WTC11 (cell line): Measurements from ENCODE around the gene SPINDOC. TPM values are rescaled to one million over a fixed set of nuclear protein-coding genes. Genes with fewer than 3 reads are reported as not detected.

Experiments
- ATAC-seq: fragments of 200-7000 bp; cut with Tn5 transposase; 2 replicates; pipeline ENCODE4 v1.10.0; 2021; ENCODE audit warnings: mild to moderate bottlenecking, moderate library complexity
- CTCF ChIA-PET: fragments of 300-600 bp; sonication (Branson Sonifier 250); formaldehyde crosslinking; loops from one replicate; lab custom pipeline; 2021; ENCODE audit warnings: antibody characterized with exemption; lab: Charles Lee
- POLR2A ChIA-PET: fragments of 350-600 bp; sonication (Branson Sonifier 250); formaldehyde crosslinking; loops from one replicate; lab custom pipeline; 2021; ENCODE audit warnings: antibody characterized with exemption; lab: Charles Lee
- DNase-seq: peaks from one replicate; pipeline ENCODE4 v3.0.0; 2021; ENCODE audit warnings: low spot score
- H3K27ac Mint-ChIP-seq: 2 replicates; pipeline ENCODE4 v1.8.0; 2021; ENCODE audit warnings: mixed read lengths
- H3K27me3 Mint-ChIP-seq: 2 replicates; pipeline ENCODE4 v1.8.0; 2021; ENCODE audit warnings: low read depth, mild to moderate bottlenecking, moderate library complexity, mixed read lengths
- H3K36me3 Mint-ChIP-seq: 2 replicates; pipeline ENCODE4 v1.8.0; 2021; ENCODE audit warnings: mixed read lengths
- H3K4me1 Mint-ChIP-seq: 2 replicates; pipeline ENCODE4 v1.8.0; 2022; ENCODE audit warnings: mixed read lengths
- H3K4me3 Mint-ChIP-seq: 2 replicates; pipeline ENCODE4 v1.8.0; 2021; ENCODE audit warnings: mild to moderate bottlenecking, moderate library complexity, mixed read lengths
- H3K9me3 Mint-ChIP-seq: 2 replicates; pipeline ENCODE4 v1.8.0; 2021; ENCODE audit warnings: mixed read lengths
- CBFB ChIP-seq: sonication (generic); formaldehyde crosslinking; IDR thresholded peaks from 2 replicates; pipeline ENCODE4 v1.8.1; 2022; ENCODE audit warnings: mild to moderate bottlenecking, low read depth, missing genetic modification reagents
- GABPB1 ChIP-seq: sonication (generic); formaldehyde crosslinking; IDR thresholded peaks from 2 replicates; pipeline ENCODE4 v1.8.1; 2023; ENCODE audit warnings: mild to moderate bottlenecking, missing genetic modification reagents
- ZBTB21 ChIP-seq: sonication (generic); formaldehyde crosslinking; IDR thresholded peaks from 2 replicates; pipeline ENCODE4 v1.8.1; 2023; ENCODE audit warnings: mild to moderate bottlenecking, missing genetic modification reagents, borderline replicate concordance
- ZNF138 ChIP-seq: sonication (generic); formaldehyde crosslinking; conservative IDR thresholded peaks from 2 replicates; pipeline ENCODE4 v1.8.1; 2022; ENCODE audit warnings: mild to moderate bottlenecking, moderate library complexity, missing genetic modification reagents
- ZNF232 ChIP-seq: sonication (generic); formaldehyde crosslinking; IDR thresholded peaks from 2 replicates; pipeline ENCODE4 v1.8.0; 2022; ENCODE audit warnings: mild to moderate bottlenecking, missing genetic modification reagents
- total RNA-seq: library from RNA; stranded (reverse); gene quantifications from 3 replicates; pipeline ENCODE4 v1.2.3, GENCODE V29; 2021
- TF ChIP-seq, protein P1 (sequence below): sonication (generic); formaldehyde crosslinking; conservative IDR thresholded peaks from 2 replicates; pipeline ENCODE4 v1.8.1; 2022; ENCODE audit warnings: mild to moderate bottlenecking, missing genetic modification reagents
- TF ChIP-seq, protein P2 (sequence below): fragments of 250-450 bp; sonication (Bioruptor Pico); IDR thresholded peaks from 2 replicates; pipeline ENCODE4 v1.9.0; 2021; ENCODE audit warnings: mild to moderate bottlenecking, borderline replicate concordance
- TF ChIP-seq, protein P3 (sequence below): sonication (generic); formaldehyde crosslinking; IDR thresholded peaks from 2 replicates; pipeline ENCODE4 v1.8.1; 2023; ENCODE audit warnings: mild to moderate bottlenecking, missing genetic modification reagents, moderate library complexity
- TF ChIP-seq, protein P4 (sequence below): sonication (generic); formaldehyde crosslinking; IDR thresholded peaks from 2 replicates; pipeline ENCODE4 v1.8.0; 2022; ENCODE audit warnings: mild to moderate bottlenecking, missing genetic modification reagents
- TF ChIP-seq, protein P5 (sequence below): fragments of 250-450 bp; sonication (Bioruptor Pico); conservative IDR thresholded peaks from 2 replicates; pipeline ENCODE4 v1.9.0; 2021; ENCODE audit warnings: mild to moderate bottlenecking
- TF ChIP-seq, protein P6 (sequence below): fragments of 250-450 bp; sonication (Bioruptor Pico); IDR thresholded peaks from 2 replicates; pipeline ENCODE4 v1.9.0; 2021; ENCODE audit warnings: mild to moderate bottlenecking
- TF ChIP-seq, protein P7 (sequence below): fragments of 250-450 bp; sonication (Bioruptor Pico); IDR thresholded peaks from 2 replicates; pipeline ENCODE4 v1.9.0; 2021; ENCODE audit warnings: moderate library complexity, mild to moderate bottlenecking, inconsistent platforms, borderline replicate concordance
- TF ChIP-seq, protein P8 (sequence below): sonication (generic); formaldehyde crosslinking; IDR thresholded peaks from 2 replicates; pipeline ENCODE4 v1.8.1; 2022; ENCODE audit warnings: mild to moderate bottlenecking, moderate library complexity, missing genetic modification reagents
- TF ChIP-seq, protein P9 (sequence below): sonication (generic); formaldehyde crosslinking; IDR thresholded peaks from 2 replicates; pipeline ENCODE4 v1.8.0; 2023; ENCODE audit warnings: missing genetic modification reagents
- TF ChIP-seq, protein P10 (sequence below): sonication (generic); formaldehyde crosslinking; IDR thresholded peaks from 2 replicates; pipeline ENCODE4 v1.8.1; 2023; ENCODE audit warnings: mild to moderate bottlenecking, missing genetic modification reagents, borderline replicate concordance

SPINDOC gene
- total RNA-seq, 1 experiment from 2014 or later = 93.8 TPM

DNA sequence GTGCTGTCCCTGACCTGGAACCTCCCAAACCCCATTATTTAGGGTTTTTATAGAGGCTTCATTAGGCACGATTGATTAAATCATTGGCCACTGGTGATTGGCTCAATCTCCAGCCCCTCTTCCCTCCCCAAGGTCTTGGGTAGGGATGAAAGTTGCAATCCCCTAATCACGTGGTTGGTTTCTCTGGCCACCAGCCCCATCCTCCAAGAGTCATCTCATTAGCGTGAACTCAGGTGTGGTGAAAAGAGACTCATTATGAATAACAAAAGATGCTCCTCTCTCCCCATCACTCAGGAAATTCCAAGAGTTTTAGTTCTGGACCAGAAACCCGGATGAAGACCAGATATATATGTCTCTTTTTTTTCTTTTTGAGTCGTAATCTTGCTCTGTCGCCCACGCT is 18.1 kb downstream of the SPINDOC start:
- Mint-ChIP-seq H3K9me3 (no peaks in the 10 kb centered on the region), H3K27me3 (no peaks in the 10 kb centered on the region; the same call in 1 of the 2 replicates), H3K27ac (no peak overlapping the region), H3K4me3 (no peak overlapping the region), H3K36me3 (peaks cover 2% of the 10 kb centered on the region; the same call in 1 of the 2 replicates), H3K4me1 (peaks cover 30% of the 10 kb centered on the region)
- ATAC-seq (peak; percentile 22), DNase-seq (no peak)
- TF ChIP-seq, protein P1, sequence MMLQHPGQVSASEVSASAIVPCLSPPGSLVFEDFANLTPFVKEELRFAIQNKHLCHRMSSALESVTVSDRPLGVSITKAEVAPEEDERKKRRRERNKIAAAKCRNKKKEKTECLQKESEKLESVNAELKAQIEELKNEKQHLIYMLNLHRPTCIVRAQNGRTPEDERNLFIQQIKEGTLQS (CRISPR knock-in tag) = no peak
- TF ChIP-seq CBFB (CRISPR knock-in tag) (no peak), GABPB1 (CRISPR knock-in tag) (no peak)
- TF ChIP-seq, protein P2, sequence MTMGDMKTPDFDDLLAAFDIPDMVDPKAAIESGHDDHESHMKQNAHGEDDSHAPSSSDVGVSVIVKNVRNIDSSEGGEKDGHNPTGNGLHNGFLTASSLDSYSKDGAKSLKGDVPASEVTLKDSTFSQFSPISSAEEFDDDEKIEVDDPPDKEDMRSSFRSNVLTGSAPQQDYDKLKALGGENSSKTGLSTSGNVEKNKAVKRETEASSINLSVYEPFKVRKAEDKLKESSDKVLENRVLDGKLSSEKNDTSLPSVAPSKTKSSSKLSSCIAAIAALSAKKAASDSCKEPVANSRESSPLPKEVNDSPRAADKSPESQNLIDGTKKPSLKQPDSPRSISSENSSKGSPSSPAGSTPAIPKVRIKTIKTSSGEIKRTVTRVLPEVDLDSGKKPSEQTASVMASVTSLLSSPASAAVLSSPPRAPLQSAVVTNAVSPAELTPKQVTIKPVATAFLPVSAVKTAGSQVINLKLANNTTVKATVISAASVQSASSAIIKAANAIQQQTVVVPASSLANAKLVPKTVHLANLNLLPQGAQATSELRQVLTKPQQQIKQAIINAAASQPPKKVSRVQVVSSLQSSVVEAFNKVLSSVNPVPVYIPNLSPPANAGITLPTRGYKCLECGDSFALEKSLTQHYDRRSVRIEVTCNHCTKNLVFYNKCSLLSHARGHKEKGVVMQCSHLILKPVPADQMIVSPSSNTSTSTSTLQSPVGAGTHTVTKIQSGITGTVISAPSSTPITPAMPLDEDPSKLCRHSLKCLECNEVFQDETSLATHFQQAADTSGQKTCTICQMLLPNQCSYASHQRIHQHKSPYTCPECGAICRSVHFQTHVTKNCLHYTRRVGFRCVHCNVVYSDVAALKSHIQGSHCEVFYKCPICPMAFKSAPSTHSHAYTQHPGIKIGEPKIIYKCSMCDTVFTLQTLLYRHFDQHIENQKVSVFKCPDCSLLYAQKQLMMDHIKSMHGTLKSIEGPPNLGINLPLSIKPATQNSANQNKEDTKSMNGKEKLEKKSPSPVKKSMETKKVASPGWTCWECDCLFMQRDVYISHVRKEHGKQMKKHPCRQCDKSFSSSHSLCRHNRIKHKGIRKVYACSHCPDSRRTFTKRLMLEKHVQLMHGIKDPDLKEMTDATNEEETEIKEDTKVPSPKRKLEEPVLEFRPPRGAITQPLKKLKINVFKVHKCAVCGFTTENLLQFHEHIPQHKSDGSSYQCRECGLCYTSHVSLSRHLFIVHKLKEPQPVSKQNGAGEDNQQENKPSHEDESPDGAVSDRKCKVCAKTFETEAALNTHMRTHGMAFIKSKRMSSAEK = no peak
- TF ChIP-seq, protein P3, sequence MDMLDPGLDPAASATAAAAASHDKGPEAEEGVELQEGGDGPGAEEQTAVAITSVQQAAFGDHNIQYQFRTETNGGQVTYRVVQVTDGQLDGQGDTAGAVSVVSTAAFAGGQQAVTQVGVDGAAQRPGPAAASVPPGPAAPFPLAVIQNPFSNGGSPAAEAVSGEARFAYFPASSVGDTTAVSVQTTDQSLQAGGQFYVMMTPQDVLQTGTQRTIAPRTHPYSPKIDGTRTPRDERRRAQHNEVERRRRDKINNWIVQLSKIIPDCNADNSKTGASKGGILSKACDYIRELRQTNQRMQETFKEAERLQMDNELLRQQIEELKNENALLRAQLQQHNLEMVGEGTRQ (CRISPR knock-in tag) = peak; percentile 78
- TF ChIP-seq, protein P4, sequence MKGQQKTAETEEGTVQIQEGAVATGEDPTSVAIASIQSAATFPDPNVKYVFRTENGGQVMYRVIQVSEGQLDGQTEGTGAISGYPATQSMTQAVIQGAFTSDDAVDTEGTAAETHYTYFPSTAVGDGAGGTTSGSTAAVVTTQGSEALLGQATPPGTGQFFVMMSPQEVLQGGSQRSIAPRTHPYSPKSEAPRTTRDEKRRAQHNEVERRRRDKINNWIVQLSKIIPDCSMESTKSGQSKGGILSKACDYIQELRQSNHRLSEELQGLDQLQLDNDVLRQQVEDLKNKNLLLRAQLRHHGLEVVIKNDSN (CRISPR knock-in tag) = peak; percentile 69; the same call in 1 of the 2 replicates
- TF ChIP-seq, protein P5, sequence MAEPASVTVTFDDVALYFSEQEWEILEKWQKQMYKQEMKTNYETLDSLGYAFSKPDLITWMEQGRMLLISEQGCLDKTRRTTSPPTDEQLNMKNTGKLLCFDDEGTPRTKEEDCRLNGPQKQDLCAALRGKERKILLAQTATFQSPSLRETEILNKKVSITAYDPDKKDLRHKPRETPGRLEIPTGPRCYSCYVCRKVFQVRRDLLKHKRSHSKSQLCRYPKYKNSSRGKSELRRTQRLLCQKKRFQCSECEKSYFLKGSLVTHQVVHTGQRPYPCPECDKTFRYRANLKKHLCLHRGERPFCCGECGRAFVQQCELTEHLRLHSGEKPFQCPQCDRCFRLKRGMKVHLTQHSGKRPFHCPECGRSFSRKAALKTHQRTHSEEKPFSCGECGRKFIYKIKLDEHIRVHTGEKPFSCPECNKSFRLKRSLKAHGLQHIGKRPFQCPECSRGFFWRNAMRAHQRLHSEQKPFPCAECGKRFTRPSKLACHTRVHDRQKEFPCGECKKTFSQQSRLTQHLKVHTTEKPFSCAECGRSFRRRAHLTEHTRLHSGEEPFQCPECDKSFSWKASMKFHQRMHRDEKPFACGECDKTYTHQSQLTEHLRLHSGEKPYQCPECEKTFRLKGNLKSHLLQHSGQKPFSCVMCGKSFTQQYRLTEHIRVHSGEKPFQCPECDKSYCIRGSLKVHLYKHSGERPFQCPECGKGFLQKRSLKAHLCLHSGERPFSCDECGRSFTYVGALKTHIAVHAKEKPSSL (CRISPR knock-in tag) = no peak
- ChIA-PET POLR2A (interaction anchor here (0.6 to 1.5 kb wide), 2 partner anchors 87 to 103 kb away, joined by 3 to 6 read pairs; no protein-coding TSS in a partner anchor), CTCF (interaction anchor here (0.7 to 2.5 kb wide), 3 partner anchors 63 to 114 kb away, joined by 3 to 12 read pairs (median 9); partner anchors contain the start of gene ZFTA)

DNA sequence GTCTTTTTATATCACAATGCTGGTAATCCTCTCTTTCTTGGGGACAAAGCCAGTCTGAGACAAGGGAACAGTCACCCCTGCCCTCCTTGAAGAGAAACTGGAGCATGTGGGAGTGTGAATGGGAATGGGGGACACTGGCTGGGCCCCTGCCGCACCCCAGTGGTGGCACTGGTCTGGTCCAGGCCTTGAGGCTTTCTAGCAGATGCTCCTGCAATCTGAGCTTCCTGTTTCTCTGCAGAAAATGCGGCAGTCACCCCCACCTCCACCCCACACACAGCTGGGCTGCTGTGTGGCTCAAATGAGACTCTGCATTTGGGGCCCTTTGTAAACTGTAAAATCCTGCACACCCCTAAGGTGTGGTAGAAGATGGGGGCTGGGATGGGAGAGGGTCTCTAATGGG is 19.1 kb downstream of the SPINDOC start:
- ATAC-seq (no peak), DNase-seq (no peak)
- Mint-ChIP-seq H3K36me3 (no peaks in the 10 kb centered on the region), H3K4me1 (peaks cover 36% of the 10 kb centered on the region), H3K27me3 (no peaks in the 10 kb centered on the region; the same call in 1 of the 2 replicates), H3K9me3 (no peaks in the 10 kb centered on the region), H3K4me3 (no peak overlapping the region), H3K27ac (no peak overlapping the region)
- CTCF ChIA-PET = interaction anchor here (1.0 to 2.5 kb wide), 3 partner anchors 64 to 102 kb away, joined by 4 to 12 read pairs (median 9); partner anchors contain the start of gene ZFTA
- POLR2A ChIA-PET = interaction anchor here (1.5 kb wide), 1 partner anchor 86 kb away, joined by 3 read pairs; no protein-coding TSS in a partner anchor
- TF ChIP-seq, protein P6, sequence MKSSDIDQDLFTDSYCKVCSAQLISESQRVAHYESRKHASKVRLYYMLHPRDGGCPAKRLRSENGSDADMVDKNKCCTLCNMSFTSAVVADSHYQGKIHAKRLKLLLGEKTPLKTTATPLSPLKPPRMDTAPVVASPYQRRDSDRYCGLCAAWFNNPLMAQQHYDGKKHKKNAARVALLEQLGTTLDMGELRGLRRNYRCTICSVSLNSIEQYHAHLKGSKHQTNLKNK = no peak
- TF ChIP-seq, protein P7, sequence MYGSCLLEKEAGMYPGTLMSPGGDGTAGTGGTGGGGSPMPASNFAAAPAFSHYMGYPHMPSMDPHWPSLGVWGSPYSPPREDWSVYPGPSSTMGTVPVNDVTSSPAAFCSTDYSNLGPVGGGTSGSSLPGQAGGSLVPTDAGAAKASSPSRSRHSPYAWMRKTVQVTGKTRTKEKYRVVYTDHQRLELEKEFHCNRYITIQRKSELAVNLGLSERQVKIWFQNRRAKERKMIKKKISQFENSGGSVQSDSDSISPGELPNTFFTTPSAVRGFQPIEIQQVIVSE = no peak
- TF ChIP-seq ZNF138 (CRISPR knock-in tag) (no peak), ZNF232 (CRISPR knock-in tag) (no peak), ZBTB21 (CRISPR knock-in tag) (no peak)
- TF ChIP-seq, protein P8, sequence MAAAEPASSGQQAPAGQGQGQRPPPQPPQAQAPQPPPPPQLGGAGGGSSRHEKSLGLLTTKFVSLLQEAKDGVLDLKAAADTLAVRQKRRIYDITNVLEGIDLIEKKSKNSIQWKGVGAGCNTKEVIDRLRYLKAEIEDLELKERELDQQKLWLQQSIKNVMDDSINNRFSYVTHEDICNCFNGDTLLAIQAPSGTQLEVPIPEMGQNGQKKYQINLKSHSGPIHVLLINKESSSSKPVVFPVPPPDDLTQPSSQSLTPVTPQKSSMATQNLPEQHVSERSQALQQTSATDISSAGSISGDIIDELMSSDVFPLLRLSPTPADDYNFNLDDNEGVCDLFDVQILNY (CRISPR knock-in tag) = no peak
- TF ChIP-seq, protein P9, sequence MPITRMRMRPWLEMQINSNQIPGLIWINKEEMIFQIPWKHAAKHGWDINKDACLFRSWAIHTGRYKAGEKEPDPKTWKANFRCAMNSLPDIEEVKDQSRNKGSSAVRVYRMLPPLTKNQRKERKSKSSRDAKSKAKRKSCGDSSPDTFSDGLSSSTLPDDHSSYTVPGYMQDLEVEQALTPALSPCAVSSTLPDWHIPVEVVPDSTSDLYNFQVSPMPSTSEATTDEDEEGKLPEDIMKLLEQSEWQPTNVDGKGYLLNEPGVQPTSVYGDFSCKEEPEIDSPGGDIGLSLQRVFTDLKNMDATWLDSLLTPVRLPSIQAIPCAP = no peak
- TF ChIP-seq, protein P10, sequence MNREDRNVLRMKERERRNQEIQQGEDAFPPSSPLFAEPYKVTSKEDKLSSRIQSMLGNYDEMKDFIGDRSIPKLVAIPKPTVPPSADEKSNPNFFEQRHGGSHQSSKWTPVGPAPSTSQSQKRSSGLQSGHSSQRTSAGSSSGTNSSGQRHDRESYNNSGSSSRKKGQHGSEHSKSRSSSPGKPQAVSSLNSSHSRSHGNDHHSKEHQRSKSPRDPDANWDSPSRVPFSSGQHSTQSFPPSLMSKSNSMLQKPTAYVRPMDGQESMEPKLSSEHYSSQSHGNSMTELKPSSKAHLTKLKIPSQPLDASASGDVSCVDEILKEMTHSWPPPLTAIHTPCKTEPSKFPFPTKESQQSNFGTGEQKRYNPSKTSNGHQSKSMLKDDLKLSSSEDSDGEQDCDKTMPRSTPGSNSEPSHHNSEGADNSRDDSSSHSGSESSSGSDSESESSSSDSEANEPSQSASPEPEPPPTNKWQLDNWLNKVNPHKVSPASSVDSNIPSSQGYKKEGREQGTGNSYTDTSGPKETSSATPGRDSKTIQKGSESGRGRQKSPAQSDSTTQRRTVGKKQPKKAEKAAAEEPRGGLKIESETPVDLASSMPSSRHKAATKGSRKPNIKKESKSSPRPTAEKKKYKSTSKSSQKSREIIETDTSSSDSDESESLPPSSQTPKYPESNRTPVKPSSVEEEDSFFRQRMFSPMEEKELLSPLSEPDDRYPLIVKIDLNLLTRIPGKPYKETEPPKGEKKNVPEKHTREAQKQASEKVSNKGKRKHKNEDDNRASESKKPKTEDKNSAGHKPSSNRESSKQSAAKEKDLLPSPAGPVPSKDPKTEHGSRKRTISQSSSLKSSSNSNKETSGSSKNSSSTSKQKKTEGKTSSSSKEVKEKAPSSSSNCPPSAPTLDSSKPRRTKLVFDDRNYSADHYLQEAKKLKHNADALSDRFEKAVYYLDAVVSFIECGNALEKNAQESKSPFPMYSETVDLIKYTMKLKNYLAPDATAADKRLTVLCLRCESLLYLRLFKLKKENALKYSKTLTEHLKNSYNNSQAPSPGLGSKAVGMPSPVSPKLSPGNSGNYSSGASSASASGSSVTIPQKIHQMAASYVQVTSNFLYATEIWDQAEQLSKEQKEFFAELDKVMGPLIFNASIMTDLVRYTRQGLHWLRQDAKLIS (CRISPR knock-in tag) = no peak
